GM19452 (cell line): ENCODE measurements around the gene AIRE.

ENCODE experiments used
- ATAC-seq: cut with Tn5 transposase; IDR thresholded peaks from one replicate; pipeline ENCODE4 v1.9.1; 2021; ENCODE audit not compliant: unreplicated experiment

Gene AIRE

GRCh38 chr21:44303490-44303981, 17.9 kb downstream of the AIRE start:
- ATAC-seq = no peak

DNA sequence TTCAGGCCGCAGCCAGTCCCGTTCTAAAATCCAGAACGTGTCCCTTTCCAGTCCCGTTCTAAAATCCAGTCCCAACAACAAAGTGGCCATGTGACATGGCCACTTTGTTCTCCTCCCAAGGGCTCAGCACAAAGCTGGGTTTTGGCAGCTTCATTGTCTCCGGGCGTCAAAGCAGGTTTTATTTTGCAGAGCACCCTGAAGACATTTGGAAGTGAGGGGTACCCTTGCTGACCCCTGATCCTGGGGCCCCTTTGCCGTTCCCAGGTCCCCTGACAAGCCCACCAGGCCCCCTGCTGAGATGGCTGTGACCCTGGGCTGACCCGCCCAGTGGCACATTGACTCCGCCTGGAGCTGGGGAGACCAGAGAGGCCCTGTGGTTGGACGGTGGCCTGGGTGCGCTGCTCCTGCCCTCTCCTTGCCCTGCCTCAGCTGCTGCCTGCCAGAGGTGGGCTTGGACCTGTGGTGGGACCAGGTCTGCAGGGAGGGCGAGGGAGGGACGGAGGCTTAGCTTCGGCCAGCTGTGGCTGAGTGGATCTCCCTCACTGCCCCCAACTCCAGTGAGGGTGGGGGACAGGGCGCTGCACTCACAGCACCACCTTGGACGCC, 18.4 kb downstream of the AIRE start:
- ATAC-seq = no peak

- ATAC-seq = no peak
These were observed 19.2 kb downstream of the AIRE start for GRCh38 chr21:44304877-44305293.

- ATAC-seq = no peak
These were observed 20.0 kb downstream of the AIRE start for GRCh38 chr21:44305691-44306090.

- ATAC-seq = no peak
These were observed 21.4 kb downstream of the AIRE start for GRCh38 chr21:44306936-44307704.

DNA sequence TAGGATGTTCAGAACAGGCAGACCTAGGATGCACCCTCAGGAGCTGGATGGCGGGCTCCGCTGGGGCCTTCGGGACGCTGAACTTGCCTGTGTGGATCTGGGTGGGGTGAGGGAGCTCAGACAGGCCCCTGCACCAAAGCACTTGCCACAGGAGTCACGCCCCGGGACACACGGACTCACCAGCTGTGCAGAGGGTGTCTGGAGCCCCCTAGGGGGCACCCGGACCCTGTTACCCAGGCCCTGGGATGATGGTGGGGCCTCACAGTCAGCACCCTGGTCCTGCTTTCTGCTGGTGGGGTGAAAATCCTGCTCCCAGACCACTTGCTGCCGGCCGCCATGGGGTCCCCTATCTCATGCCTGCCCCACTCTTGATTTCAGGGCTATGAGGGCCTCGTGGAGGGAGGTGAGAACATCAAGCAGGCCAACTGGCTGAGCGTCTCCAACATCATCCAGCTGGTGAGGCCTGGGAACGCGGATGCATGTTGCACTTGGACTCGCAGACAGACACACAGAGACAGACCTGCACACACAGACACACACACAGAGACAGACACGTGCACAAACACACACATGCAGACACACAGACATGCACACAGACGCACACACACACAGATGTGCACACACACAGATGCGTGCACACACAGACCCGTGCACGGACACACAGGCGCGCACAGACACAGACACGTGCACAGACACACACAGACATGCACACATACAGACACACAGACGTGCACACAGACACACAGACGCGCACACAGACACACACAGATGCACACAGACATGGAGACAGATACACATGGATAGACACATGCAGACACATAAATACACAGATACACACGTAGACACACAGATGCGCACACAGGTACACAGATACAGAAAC, 25.2 kb downstream of the AIRE start:
- no peak for ATAC-seq

- ATAC-seq = no peak
These were observed 26.4 kb downstream of the AIRE start for GRCh38 chr21:44312089-44312488.

GRCh38 chr21:44312716-44313115, 27.0 kb downstream of the AIRE start:
- ATAC-seq = no peak

GRCh38 chr21:44313451-44313850, 27.8 kb downstream of the AIRE start:
- no peak for ATAC-seq

- no peak for ATAC-seq
These were observed 28.5 kb downstream of the AIRE start for GRCh38 chr21:44314128-44314527.

DNA sequence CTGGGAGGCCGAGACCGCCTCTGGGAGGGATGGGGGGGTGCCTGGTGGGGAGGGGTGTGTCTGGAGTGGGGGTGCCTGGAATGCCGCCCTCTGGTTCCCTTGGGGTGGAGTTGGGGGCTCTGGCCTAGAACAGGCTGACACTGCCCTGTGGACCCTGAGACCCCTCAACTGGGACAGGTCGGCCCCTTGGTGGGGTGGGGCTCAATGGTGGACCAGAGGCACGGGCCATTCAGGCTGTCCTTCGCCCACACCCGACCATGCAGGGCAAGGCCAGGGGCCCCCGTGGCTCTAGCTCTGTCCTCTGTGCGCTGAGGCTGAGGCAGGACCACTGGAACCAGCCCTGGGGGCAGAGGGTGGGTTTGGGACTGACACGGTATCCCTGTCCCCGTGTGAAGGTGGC, 28.9 kb downstream of the AIRE start:
- ATAC-seq = no peak

DNA sequence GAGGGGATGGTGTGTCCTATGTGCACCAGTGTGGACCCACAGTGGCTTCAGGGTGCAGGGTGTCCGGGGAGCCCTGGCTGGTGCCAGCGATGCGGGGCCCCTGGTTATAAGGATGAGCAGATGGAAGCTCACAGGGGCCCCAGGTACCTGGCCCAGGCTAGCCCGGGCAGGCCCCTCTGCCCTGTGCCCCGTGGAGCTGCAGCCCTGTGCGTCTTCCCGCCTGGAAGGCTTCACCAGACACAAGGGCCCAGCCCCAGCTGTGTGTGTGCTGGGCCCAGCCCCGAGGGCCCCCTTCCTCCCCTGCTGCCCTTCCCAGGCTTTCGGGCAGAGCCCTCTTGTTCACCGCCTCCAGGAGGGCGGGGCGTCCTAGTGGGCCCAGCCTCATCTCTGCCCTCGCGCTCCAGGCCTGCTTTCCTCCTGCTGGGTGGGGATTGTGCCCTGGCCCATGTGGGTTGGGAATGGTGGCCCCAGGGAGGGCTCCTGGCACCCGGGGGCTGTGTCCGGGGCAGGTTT, 30.1 kb downstream of the AIRE start:
- ATAC-seq = no peak

DNA sequence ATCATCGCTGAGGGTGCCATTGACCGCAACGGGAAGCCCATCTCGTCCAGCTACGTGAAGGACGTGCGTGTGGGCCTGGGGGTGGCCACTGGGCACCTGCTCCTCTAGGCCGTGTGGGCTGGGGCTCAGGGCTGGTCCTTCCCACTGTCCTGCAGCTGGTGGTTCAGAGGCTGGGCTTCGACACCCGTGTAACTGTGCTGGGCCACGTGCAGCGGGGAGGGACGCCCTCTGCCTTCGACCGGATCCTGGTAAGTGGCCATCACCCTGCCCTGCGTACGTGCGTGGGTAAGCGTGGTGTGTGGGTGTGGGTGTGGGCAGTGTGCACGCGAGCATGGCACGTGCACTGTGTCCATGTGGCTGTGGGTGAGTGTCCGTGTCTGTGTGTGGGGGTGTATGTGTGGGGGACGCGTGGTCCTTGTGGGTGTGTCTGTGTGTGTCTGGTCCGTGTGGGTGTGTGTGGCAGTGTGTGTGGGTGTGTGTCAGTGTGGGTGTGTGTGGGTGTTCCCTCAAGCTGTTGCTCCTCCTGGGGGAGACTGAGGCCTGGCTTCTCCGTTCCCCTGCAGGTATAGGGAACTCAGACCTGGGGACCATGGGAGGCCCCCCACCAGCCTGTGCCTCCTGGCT, 30.7 kb downstream of the AIRE start:
- ATAC-seq = no peak

- no peak for ATAC-seq
These were observed 31.6 kb downstream of the AIRE start for GRCh38 chr21:44317241-44317782.

- no peak for ATAC-seq
These were observed 32.2 kb downstream of the AIRE start for GRCh38 chr21:44317871-44318270.

- no peak for ATAC-seq
These were observed 33.0 kb downstream of the AIRE start for GRCh38 chr21:44318489-44319285.

DNA sequence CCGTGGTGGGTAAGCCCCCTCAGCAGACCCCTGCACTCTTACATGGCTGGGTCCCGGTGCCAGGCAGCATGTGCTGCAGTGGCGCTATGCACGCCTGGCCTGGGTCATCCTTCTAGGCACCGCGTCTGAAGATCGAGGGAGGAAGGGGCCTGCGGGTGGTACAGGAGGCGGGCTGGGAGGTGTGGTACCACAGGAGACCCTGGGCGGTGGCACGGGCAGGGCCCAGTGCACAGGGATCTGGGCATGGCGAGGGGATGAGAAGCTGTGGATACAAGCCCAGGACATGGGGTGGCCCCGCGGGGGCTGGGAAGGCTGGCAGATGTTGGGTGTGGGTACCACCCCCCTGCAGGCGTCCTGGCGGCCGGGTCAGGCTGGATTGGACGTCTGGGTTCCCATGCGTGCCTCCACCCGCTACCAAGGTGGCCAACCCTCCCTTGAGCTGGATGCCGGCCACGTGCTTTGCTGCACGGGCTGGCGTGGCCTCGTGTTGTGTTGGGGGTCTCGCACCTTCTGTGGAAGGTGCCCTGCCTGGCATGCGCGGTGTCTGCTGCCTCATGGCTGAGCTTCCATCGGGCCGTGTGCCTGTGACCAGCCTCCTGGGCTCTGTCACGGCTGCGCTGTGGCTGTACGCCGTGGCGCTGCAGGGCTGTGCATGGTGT, 33.9 kb downstream of the AIRE start:
- no peak for ATAC-seq

DNA sequence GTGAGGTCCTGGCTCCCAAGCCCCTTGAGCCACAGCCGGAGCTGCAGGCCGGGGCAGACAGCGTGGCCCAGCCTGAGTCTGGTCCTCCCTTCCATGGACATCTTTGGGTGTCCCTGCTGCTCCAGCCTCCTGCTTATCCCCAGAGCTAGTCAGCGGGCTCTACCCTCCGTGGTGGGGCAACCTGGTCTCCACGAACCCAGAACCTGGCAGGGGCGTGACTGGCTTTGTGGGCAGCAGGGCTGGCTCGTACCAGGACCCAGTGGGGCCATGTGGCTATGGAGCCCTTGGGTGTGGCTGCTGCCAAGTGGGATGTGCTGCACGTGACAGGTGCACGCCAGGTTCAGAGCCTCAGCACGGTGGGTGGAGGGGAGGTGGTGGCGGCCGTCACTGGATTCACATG, 35.2 kb downstream of the AIRE start:
- no peak for ATAC-seq

DNA sequence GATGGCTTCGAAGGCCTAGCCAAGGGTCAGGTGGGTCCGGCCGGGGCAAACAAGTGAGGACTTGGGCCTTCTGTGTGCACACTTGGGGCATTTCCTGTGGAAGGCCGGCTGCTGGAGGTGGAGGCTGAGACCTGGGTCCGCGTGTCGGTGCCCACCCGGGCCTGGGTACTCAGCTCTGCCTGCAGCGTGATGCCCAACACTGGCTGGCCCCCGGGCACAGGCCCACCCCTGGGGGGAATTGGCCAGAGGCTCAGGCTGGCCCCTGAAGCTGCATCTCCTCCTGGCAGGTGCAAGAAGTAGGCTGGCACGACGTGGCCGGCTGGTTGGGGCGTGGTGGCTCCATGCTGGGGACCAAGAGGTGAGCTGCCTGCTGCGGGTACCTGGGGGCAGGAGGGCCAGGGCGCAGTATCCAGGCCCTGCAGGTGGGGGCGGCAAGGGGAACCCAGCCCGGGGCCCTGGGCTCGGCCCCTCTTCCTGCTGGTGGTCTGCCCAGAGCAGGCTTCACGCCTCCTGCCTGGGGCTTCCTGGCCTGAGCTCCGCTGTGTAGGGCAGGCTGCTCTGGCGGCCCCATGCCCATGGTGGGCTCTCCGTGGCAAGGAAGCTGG, 36.3 kb downstream of the AIRE start:
- ATAC-seq = no peak
